HG02973 (cell line): ENCODE data around the gene FGGY.
A peak's percentile ranks its signal among the peaks of the same experiment; 100 is the strongest.

Experiments used
- ATAC-seq: cut with Tn5 transposase; IDR thresholded peaks from one replicate; pipeline ENCODE4 v1.9.1; 2021; ENCODE audit warnings: moderate library complexity; ENCODE audit not compliant: unreplicated experiment

Gene FGGY

DNA sequence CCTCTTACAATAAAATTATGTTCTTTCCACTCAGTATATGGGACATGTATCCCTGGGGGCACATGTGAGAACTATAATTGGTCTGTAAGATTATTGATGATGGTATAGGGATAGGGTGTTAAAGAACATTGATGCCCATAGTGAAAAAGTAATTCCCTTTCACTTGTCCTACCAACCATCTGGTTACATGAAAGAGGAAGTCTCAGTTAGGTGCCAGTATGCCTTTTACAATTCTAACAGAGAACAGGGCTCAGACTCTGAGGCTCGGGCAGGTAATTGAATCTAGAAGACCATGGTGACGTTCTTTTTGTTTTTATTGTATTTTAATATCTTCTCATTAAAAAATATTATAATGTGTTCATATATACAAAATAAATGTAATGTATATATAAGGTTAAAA, 113.6 kb downstream of the FGGY start:
- no peak for ATAC-seq

DNA sequence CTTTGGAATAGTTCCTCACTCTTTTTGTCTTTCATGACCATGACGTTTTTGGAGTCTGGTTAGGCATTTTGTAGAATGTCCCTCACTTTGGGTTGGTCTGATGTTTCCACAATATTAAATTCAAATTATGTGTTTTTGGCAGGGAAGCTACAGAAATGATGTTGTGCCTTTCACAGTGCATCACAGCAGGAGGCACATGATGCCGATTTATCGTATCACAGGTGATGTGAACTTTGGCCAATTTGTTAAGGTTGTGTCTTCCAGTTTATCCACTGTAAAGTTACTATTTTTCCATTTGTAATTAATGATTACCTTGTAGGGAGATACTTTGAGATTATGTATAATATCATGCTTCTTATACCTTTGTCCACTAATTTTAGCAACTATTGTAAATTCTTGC, 114.3 kb downstream of the FGGY start:
- ATAC-seq, result no peak

DNA sequence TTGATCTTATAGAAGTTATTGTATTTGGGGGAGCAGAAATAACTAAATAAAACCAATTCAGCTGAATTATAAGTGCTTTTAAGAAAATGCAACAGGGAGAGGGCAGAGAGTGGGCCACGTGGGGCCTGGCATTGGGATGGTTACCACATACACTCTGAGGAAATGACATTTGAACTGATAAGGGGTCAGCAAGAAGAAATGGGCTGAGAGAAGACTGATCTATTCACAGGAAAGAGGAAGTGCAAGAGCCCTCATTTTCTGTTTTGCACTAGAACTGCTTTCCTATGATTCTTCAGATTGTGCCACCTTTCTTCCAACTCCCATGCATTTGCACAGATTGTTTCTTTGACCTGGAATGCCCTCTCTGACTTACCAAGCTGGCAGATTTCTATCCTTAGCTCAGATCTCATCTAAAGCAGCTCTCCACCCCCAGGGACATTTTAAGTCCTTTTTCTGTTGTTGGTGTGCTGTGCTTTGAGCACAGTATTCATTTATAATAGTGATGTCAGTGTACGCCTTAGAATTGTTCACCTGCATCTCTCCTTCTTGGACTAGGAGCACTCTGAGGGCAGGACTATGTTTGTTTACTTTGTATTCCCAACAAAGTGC, 115.9 kb downstream of the FGGY start:
- no peak for ATAC-seq

DNA sequence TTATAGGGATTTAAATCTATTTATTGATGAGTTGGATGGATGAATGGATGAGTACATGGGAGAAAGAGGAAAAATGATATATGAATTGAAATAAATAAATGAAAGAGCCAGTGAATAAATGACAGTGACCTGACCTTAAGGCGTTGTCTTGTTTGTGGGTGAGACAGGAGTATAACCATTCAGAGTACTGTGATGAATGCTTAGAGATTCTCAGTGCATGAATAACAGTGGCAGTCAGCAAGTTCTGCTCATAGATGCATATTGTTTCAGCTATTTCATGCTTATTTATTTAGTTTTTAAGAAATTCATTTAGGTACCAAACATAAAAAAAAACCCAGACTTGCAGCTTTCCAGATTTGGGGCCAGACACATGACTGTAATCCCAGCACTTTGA, 116.4 kb downstream of the FGGY start:
- ATAC-seq, result no peak

DNA sequence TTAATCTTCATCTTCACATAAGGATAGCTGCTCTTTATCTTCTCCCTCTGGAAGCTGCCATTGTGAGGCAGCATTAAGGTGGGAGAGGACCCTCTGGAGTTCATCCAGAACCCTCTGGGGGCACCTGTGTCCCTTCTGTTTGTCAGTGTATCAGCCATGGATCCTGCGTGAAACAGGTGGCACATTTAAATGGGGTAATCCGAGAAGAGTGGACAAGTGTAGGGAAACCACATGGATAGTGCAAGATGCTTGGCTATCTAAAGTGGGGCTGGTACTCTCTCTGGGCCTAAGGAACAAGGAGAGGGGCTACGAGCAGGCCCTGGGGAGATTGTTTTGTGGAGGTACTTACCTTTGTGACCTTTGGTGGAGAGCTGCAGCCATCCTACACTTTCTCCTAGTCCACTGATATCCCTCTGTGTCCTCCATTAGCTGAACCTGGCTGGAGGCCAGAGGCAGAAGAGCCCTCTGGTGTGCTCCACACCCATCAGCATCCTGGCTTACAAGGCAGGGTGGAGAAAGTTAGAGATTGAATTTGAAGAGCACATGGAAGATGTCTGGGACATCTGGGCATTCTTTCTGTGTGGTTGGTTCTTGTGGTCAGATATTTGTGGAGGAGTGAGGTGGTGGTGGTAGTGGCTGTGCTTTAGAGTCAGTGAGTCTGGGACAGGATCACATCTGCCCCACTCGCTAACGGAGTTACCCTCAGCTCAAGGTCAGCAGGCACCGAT, 117.7 kb downstream of the FGGY start:
- no peak for ATAC-seq

DNA sequence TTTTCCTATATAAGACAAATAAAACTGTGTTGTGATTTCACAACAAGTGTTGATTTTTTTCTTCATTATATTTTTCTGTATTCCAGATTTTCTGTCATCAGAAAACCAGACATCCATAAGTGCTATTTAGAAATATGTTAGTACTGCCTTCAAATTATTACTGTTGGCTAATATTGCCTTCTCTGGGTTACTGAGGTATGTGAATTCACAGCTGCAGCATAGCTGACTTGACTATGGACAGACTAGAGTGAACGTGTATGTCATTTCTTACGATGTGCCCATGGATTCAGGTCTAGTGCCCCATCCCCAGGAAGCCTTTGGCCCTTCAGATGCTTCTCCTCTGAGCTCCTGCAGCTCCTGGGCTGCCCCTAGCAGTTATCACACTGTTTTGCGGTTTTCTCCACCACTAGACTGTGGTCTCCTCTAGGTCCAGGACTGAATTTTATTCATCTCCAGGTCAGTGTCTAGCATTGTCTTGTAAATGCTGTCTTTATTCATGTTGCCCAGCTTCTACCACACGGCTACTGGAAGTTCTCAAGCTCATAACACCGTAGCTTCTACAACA, 118.5 kb downstream of the FGGY start:
- no peak for ATAC-seq

DNA sequence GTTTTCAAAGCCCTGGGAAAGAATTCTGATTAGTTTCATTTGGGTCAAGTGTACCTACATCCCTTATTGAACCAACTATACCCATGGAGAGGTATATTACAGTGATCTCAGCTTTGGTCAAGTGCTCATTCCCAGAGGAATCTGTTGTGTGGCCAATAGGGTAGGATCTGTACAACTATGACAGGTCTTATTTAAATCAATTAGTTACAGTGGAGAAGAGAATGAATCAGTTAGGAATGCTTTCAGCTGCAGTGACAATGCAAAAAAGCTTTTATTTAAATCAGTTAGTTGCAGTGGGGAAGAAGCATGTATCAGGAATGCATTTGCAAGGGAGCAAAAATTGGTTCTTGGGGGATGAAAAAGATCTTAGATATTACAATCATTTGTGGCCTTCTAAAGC, 119.0 kb downstream of the FGGY start:
- ATAC-seq, result no peak

DNA sequence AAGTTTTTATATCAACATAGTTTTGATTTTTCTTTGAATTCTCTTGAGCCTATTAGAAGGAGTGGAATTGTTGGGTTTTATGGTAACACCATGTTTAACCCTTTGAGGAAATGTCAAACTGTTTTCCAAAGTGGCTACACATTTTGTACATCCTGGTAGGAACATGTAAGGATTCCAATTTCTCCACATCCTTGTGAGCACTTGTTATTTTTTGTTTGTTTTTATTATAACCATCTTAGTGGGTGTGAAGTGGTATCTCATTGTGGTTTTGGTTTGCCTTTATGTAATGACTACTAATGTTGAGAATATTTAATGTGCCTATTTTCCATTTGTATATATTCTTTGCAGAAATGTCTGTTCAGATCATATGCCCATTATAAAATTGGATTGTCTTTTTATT, 120.5 kb downstream of the FGGY start:
- ATAC-seq, result no peak

DNA sequence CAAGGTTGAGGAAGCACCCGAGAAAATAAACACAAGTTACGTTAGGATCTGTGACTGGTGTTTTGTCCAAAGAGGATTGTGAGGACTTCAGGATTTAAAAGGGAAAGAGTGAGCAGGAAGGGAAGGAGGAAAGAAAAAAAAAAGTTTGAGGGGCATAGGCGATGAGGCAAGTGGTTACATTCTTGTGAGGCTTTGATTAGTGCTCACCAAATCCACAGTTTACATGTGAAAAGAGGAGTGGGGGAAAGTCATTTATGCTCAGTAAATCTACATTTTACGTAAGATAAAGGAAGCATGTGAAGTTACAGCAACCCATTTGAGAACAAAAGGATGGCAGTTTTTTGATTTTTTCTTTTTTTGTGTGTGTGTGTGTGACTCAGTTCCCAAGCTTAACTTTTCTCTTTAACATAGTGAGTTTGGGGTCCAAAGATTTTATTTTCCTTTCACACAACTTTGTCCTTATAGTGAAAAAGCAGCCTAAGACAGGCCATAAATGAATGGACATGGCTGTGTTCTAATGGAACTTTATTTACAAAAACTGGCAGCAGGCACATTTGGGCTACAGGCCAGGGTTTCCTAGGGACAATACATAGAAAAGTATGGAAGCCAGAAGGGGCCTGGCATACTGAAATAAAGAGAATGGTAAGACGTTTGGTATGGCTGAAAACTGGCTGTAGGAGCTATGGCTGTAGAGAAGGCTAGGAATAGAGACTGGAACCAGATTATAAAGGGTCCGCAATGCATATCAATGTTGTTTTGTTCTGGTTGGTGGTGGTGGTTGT, 121.7 kb downstream of the FGGY start:
- no peak for ATAC-seq

DNA sequence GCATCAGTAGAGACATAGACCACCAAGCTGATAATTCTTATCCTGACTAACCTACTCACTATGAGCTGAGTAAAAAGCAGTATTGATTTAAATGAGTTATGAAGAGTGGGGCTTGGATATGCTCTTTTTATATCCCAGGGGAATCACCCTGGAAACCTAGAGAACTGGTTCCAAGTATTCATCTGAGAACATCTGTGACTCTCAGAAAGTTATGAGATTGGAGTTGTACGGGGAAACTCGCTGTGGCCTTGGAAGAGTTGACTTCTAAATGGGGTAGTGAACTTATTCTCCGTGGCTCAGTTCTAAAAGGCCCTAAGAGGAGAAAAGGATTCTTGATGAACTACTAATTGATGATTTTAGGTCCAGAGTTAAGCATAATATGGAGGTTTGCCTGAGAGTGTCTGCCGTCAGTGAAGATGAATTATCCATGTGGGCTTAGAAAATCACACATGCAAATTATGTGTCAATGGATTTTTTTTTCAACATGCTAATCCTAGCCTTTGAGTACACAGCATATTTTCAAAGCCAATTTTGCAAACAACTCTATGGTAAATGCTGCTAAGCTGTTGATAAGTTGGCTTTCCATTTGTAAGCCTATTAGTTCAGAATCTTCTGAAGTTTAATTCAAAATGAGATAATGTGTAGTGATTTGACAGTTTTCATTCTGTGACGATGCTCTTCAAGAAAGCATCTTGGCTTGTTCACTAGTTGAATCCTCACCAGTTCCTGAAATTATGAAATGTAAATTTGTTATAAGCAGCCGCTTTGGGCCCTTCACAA, 122.7 kb downstream of the FGGY start:
- ATAC-seq, result no peak

DNA sequence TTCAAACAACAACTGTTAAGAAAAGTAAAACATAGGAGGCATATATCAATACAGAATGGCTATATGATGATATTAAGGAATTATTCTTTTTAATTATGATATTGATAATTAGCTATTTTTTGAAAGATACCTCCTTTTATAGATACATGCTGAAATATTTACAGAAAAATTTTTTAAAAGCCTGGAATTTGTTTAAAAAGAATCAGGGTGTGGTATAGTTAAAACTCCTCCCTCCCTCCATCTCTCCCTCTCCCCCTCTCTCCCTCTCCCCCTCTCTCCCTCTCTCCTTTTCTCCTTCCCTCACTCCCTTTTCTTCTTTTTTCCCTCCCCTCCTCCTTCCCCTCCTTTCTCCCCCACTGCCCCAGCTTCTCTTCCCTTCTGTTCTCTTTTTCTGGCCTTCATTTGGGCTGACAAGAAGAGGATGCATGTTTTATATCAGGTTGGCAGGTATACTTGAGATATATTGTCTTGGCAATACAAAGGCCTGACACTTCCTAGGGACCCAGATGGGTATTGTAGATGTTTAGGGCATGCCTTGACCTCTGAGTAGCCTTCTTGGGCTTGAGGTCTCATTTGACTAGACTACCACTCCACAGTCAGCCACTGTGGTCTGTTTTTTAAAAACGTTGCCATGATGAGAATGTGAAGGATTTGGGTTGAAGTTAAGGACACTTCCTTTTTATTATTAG, 124.5 kb downstream of the FGGY start:
- ATAC-seq, result no peak

DNA sequence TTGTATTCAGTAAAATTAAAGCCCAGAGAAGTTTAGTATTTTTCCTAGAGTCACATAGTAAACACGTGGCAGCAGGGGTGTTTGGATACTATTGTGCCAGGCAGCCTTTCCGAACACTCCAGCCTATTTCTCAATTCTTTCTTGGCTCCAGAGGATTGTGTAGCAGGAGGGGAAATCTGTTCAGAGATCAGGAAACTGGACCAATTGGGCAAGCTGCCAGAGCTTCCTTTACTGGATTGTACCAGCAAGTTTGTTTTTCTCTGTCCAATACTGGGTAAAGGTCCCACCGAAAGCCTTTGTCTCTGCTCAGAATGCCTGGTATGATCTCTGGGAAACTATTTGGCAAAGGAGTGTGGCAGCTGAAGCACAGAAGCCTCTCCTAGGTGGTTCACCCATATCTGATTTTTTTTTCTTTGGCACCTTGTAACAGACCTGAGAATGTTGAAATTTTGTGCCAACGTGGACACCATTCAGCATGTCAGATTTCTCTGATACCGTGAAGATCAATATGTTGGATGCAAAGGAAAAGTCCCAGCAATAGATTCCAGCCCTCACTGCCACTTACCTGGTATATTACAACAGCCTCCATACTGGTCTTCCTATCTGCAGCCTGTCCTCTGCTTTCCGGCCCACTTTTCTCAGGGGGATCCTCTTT, 126.2 kb downstream of the FGGY start:
- no peak for ATAC-seq

DNA sequence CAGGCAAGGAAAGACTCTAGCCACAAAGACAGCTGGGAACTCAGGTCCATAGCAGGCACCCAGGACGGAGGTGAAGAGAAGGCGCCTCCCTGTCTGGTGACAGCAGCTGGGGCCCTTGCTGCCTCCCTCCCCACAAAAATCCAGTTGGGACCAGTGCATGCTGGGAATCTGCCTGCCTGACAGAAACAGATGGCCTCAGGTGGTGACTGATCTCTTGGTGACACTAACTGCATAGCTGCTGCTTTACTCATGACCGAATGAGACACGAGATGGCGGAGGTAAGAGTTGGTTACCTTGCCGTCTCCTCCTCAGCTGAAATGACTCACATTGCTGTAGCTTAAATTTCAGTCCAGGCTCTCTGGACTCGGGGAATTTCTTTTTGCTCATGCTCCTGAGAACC, 130.3 kb downstream of the FGGY start:
- ATAC-seq, result no peak

DNA sequence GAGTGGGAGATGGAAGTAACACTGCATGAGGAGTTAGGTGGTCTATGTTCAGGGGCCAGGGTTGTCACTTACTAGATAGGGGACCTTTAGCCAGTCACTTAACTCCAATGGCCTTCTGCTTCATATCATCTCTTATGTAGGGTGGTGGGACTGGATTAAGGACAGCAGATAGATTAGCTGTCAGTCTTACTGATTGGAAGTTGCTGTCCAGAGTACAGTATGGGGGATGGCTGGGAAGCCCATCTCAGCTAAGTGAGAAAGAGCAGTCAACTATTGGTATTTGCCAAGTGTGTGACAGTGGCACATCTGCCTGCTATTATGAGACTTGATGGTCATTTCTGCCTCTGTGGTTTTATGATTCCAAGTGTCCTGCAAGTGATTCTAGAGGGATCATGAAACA, 130.9 kb downstream of the FGGY start:
- no peak for ATAC-seq

DNA sequence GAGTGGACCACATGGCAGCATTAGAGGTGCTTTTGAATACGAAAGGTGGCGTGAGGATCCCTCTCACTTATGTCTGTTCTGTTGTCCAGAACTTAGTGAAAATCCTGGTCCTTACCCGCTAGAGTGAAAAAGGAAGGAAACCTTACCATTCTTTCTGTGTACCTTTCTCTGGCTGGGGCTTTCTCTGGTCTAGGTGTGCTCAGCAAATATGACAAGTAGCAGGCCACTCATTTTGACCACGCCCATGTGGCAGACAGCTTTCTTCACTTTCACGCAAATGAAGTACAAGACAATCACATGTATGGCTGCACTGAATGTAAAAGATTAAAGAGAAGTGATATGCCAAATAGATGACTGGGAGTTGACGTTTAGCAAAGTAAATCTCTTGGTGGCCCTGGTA, 131.9 kb downstream of the FGGY start:
- ATAC-seq, result no peak

DNA sequence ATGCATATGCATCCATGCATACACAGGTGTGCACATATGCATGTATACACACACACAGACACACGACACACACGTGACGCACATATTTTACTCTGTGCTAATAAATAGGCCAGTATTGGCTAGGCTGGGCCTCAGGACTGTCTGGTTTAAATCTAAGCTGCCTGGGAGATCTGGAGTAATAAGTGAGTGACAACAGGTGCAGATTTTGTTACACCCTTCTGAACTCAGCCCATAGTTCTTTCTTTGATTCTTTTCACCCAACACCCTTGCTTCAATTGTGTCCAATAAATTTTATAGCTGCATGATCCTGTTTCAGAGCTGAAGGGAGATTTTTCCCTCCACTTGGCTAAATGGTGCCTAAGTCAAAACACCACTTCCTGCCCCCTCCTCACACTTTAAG, 132.8 kb downstream of the FGGY start:
- ATAC-seq, result no peak

DNA sequence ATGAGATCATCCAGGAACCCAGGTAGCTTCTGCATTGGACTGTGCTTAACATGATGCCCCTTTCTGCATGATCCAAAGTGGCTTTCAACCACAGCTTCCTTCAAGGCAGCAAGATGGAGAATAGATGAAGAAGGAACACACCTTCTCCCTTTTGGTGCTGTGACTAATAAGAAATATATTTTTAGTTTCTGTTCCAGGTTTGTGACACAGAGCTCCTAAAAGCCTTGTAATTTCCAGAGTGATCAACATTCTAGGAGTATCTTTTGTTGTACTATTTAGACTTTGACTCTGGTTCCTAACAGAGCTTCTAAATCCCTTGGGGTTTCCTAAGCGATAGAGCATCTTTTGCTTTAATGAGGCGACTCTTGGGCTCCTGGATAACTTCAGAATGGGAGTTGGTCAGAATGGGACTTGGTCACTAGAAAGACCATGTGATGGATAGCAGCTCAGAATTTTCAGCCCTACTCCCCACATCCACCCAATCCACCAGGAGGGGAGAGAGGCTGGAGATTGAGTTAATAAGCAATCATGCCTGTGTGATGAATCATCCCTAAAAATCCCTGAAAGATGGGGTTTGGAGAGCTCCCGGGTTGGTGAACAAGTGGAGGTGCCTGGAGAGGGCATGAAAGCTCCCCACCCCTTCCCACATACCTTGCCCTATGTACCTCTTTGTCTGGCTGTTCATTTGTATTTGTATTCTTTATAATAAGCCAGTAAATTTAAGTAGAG, 134.8 kb downstream of the FGGY start:
- no peak for ATAC-seq

DNA sequence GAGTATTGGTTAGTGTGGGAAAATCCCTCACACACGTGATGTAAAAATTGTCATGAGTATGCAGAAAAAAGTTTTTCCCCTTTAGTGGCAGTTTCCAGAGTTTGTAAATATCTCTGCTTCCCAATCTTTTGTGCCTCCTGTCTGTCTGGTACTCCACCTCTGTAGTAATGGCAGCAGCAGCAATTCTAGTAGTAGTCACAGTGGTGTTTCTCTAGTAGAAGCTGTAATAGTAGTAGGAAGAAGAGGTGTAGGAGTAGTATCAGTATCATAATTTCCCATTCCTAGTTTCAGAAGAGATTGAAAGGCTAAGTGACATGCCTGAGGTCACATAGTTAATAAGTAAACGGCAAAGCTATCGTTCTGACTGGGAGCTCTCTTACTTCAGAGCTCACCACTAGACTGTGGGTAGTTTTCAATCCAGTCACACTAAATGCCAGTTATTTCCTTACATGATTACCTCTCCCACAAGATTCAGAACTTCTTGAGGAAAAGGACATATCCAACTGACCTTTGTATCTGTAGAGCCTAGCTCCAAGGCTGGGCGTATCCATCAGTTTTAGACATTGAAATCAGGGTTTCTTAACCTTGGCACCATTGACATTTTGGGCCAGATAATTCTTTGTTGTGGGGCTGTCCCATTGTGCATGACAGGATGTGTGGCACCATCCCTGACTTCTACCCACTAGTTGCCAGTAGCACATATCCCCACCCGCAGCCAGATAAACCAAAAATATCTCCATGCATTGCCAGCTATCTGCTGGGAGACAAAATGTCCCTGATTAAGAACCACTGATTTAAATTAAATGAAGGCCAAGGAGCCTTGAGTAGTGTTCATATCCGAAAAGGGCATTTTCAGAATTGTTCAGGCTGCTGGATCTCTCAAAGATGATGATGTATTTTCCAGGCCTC, 135.9 kb downstream of the FGGY start:
- ATAC-seq, result peak; percentile 92
